Measurements from ENCODE around the gene CD276. TPM values are rescaled to one million over a fixed set of nuclear protein-coding genes. Genes with fewer than 3 reads are reported as not detected.

CD276 gene
- total RNA-seq, 1 experiment from 2014 or later, result 75.4 TPM

DNA sequence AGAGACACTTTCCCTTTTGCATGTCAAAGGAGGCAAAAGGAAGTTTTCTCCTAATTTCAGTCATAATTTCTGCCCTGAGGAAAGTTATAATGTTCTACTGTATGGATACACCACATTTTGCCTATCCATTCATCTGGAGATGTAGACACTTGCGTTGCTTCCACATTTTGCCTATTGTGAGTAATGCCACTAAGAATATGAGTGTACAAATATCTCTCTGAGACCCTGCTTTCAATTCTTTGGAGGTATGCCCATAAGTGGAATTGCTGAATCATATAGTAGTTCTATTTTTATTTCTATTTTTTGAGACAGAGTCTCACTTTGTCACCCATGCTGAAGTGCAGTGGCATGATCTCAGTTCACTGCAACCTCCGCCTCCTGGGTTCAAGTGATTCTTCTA is 3.6 kb upstream of the CD276 start:
- RAD21 ChIA-PET (ENCODE audit: low non-redundant PET in 1 of 2, low total read pairs in 2 of 2, uncharacterized antibody in 2 of 2, unreplicated experiment in 2 of 2), result no interaction called here
- Histone ChIP-seq H3K79me2 (ENCODE audit: insufficient read depth, low read length) (peaks cover 10% of the 10 kb centered on the region), H3K9me2 (ENCODE audit: insufficient read depth) (no peaks in the 10 kb centered on the region), H3K27ac (ENCODE audit: low read depth, low read length) (no peak overlapping the region), H3K36me3 (ENCODE audit: control insufficient read depth in 1 of 2, insufficient read depth in 2 of 2, low read length in 2 of 2) (no peaks in the 10 kb centered on the region), H3K4me2 (ENCODE audit: low read length) (no peak overlapping the region), H3K4me3 (replicated peaks in 1 of 2; ENCODE audit: low read depth in 1 of 2, low read length in 2 of 2) (no peak overlapping the region), H4K20me1 (ENCODE audit: insufficient read depth) (no peaks in the 10 kb centered on the region), H3K4me1 (ENCODE audit: control insufficient read depth in 1 of 2, insufficient read depth in 2 of 2, low read length in 2 of 2) (peaks cover 2 to 22% of the 10 kb centered on the region in 2 experiments; a peak in 3 of 4 replicates), H2AFZ (ENCODE audit: low read depth, low read length, poor library complexity, severe bottlenecking) (no peak overlapping the region), H3K9ac (ENCODE audit: low read length) (no peak overlapping the region), H3K27me3 (ENCODE audit: insufficient read depth, low read length) (no peaks in the 10 kb centered on the region), H3K9me3 (ENCODE audit: control insufficient read depth in 1 of 2, insufficient read depth in 1 of 2, low read depth in 1 of 2, low read length in 2 of 2) (no peaks in the 10 kb centered on the region)
- CTCF ChIA-PET, result interaction anchor here (0.9 to 1.3 kb wide), 2 partner anchors 11 to 19 kb away, joined by 3 read pairs; no protein-coding TSS in a partner anchor
- POLR2A ChIA-PET, result no interaction called here
- no TSS peak for BruUV-seq (replicated peaks)
- intact Hi-C loops (cut with micrococcal nuclease), result no loop called here
- DNase-seq (ENCODE audit: low read depth, low spot score) (no peak), ATAC-seq (no peak)
- no peak for TF ChIP-seq JUND (IDR thresholded peaks at IDR 0.05)
- no peak for TF ChIP-seq EZH2phosphoT487 (IDR thresholded peaks at IDR 0.05; ENCODE audit: borderline replicate concordance)
- no peak for TF ChIP-seq EZH2 (IDR thresholded peaks at IDR 0.05)
- TF ChIP-seq SP1 (IDR thresholded peaks at IDR 0.05; ENCODE audit: low read depth), result no peak
- TF ChIP-seq EGR1 (IDR thresholded peaks at IDR 0.05; ENCODE audit: low read depth), result no peak
- TF ChIP-seq, protein P1, sequence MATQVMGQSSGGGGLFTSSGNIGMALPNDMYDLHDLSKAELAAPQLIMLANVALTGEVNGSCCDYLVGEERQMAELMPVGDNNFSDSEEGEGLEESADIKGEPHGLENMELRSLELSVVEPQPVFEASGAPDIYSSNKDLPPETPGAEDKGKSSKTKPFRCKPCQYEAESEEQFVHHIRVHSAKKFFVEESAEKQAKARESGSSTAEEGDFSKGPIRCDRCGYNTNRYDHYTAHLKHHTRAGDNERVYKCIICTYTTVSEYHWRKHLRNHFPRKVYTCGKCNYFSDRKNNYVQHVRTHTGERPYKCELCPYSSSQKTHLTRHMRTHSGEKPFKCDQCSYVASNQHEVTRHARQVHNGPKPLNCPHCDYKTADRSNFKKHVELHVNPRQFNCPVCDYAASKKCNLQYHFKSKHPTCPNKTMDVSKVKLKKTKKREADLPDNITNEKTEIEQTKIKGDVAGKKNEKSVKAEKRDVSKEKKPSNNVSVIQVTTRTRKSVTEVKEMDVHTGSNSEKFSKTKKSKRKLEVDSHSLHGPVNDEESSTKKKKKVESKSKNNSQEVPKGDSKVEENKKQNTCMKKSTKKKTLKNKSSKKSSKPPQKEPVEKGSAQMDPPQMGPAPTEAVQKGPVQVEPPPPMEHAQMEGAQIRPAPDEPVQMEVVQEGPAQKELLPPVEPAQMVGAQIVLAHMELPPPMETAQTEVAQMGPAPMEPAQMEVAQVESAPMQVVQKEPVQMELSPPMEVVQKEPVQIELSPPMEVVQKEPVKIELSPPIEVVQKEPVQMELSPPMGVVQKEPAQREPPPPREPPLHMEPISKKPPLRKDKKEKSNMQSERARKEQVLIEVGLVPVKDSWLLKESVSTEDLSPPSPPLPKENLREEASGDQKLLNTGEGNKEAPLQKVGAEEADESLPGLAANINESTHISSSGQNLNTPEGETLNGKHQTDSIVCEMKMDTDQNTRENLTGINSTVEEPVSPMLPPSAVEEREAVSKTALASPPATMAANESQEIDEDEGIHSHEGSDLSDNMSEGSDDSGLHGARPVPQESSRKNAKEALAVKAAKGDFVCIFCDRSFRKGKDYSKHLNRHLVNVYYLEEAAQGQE (IDR thresholded peaks at IDR 0.05; ENCODE audit: low read depth), result no peak
- no peak for TF ChIP-seq TCF7L2 (IDR thresholded peaks at IDR 0.05; ENCODE audit: borderline replicate concordance, extremely low read depth, insufficient read depth, insufficient read length)
- TF ChIP-seq RAD21 (IDR thresholded peaks at IDR 0.05; ENCODE audit: low read depth), result no peak
- no peak for TF ChIP-seq ELF1 (IDR thresholded peaks at IDR 0.05; ENCODE audit: borderline replicate concordance, low read depth)
- TF ChIP-seq FOSL1 (IDR thresholded peaks at IDR 0.05; ENCODE audit: low read depth), result no peak
- TF ChIP-seq, protein P2, sequence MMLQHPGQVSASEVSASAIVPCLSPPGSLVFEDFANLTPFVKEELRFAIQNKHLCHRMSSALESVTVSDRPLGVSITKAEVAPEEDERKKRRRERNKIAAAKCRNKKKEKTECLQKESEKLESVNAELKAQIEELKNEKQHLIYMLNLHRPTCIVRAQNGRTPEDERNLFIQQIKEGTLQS (IDR thresholded peaks at IDR 0.05), result no peak
- no peak for TF ChIP-seq ZNF274 (IDR thresholded peaks at IDR 0.05; ENCODE audit: low read depth, low read length)
- TF ChIP-seq CBX3 (IDR thresholded peaks at IDR 0.05; ENCODE audit: low read depth), result no peak
- TF ChIP-seq, protein P3, sequence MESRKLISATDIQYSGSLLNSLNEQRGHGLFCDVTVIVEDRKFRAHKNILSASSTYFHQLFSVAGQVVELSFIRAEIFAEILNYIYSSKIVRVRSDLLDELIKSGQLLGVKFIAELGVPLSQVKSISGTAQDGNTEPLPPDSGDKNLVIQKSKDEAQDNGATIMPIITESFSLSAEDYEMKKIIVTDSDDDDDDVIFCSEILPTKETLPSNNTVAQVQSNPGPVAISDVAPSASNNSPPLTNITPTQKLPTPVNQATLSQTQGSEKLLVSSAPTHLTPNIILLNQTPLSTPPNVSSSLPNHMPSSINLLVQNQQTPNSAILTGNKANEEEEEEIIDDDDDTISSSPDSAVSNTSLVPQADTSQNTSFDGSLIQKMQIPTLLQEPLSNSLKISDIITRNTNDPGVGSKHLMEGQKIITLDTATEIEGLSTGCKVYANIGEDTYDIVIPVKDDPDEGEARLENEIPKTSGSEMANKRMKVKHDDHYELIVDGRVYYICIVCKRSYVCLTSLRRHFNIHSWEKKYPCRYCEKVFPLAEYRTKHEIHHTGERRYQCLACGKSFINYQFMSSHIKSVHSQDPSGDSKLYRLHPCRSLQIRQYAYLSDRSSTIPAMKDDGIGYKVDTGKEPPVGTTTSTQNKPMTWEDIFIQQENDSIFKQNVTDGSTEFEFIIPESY (IDR thresholded peaks at IDR 0.05; ENCODE audit: extremely low read depth, insufficient replicate concordance, low read length), result no peak
- TF ChIP-seq ZFX (IDR thresholded peaks at IDR 0.05), result no peak
- TF ChIP-seq POLR2AphosphoS5 (IDR thresholded peaks at IDR 0.05; ENCODE audit: low read depth, low read length), result no peak

All from HCT116 (cell line).